Common myeloid progenitor, CD34-positive (primary cell): Measurements from ENCODE around the gene CHST6.
"Not testable (repeated sequence)": the region's sequence is repeated elsewhere in the genome, so short reads cannot be mapped to it uniquely, and the experiment has no call there.

Experiments used
- CTCF ChIA-PET: fragments of 350-600 bp; sonication (Branson Sonifier 250); formaldehyde crosslinking; loops from one replicate; lab custom pipeline; 2021; ENCODE audit warnings: antibody characterized with exemption; lab: Charles Lee
- POLR2A ChIA-PET: fragments of 350-600 bp; sonication (Branson Sonifier 250); formaldehyde crosslinking; loops from one replicate; lab custom pipeline; 2021; ENCODE audit warnings: antibody characterized with exemption; lab: Charles Lee
- DNase-seq, 3 donors: peaks; one replicate each; pipeline versions ENCODE4 v3.0.0 to v3.0.0-alpha.2; 2013
- H3K27ac ChIP-seq, 2 experiments: 1 replicate in 1 of 2; 2 replicates in 1 of 2; pipeline ENCODE4 v1.7.0; 2013; ENCODE audit warnings: inconsistent platforms in 2 of 2, low read length in 2 of 2, mild to moderate bottlenecking in 2 of 2, low read depth in 1 of 2, moderate library complexity in 1 of 2; ENCODE audit not compliant: severe bottlenecking in 2 of 2, insufficient read depth in 1 of 2, poor library complexity in 1 of 2
- H3K27me3 ChIP-seq, 5 experiments: replicated peaks in 2 of 5; 1 replicate in 3 of 5; 2 replicates in 2 of 5; pipeline versions ENCODE4 v1.6.1 to v1.7.0; 2013; ENCODE audit warnings: low read length in 4 of 5, mild to moderate bottlenecking in 2 of 5, moderate library complexity in 2 of 5, inconsistent platforms in 1 of 5; ENCODE audit not compliant: insufficient read depth in 5 of 5, control insufficient read depth in 4 of 5
- H3K36me3 ChIP-seq, 4 experiments: 1 replicate in 2 of 4; 2 replicates in 2 of 4; pipeline versions ENCODE4 v1.6.1 to v1.7.0; 2013; ENCODE audit warnings: low read length in 3 of 4, control low read depth in 1 of 4, mild to moderate bottlenecking in 1 of 4; ENCODE audit not compliant: control insufficient read depth in 4 of 4, insufficient read depth in 4 of 4
- H3K4me1 ChIP-seq, 4 experiments: 1 replicate in 3 of 4; 2 replicates in 1 of 4; pipeline versions ENCODE4 v1.6.1 to v1.7.1; 2013; ENCODE audit warnings: low read length in 3 of 4, mild to moderate bottlenecking in 3 of 4, control low read depth in 1 of 4, inconsistent platforms in 1 of 4, moderate library complexity in 1 of 4; ENCODE audit not compliant: control insufficient read depth in 4 of 4, insufficient read depth in 4 of 4; ENCODE audit errors: control extremely low read depth in 1 of 4
- H3K4me3 ChIP-seq, 7 experiments: 1 replicate in 4 of 7; 2 replicates in 3 of 7; pipeline versions ENCODE4 v1.5.1 to v1.7.0; 2013; ENCODE audit warnings: mild to moderate bottlenecking in 7 of 7, low read length in 6 of 7, moderate library complexity in 6 of 7, inconsistent platforms in 2 of 7, low read depth in 2 of 7, control low read depth in 1 of 7; ENCODE audit not compliant: insufficient read depth in 4 of 7, control insufficient read depth in 1 of 7; ENCODE audit errors: extremely low read depth in 1 of 7
- H3K9me3 ChIP-seq, 5 experiments: 1 replicate in 4 of 5; 2 replicates in 1 of 5; pipeline versions ENCODE4 v1.6.1 to v1.7.1; 2013; ENCODE audit warnings: low read length in 4 of 5, mild to moderate bottlenecking in 2 of 5, inconsistent platforms in 1 of 5, low read depth in 1 of 5, moderate library complexity in 1 of 5; ENCODE audit not compliant: control insufficient read depth in 4 of 5, insufficient read depth in 2 of 5; ENCODE audit errors: control extremely low read depth in 1 of 5
- WGBS: methylation state at CpG from one replicate; pipeline ENCODE4 v1.1.5; 2013; ENCODE audit not compliant: insufficient coverage; 5-methylcytosine and 5-hydroxymethylcytosine counted together

The CHST6 gene

DNA sequence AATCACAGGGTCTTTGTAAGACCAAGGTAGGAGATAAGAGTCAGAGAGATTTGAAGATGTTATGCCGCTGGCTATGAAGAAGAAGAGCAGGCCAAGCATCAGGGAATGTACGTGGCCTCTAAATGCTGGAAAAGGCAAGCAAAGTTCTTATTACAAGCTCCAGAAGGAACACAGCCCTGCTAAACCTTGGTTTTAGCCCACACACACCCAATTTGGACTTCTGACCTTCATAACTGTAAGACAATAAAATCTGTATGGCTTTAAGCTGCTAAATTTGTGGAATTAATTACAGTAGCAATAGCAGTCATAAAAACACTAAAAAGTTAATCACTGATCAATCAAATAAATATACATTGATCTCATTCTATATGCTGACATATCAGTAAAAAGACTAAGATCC, 36.8 kb downstream of the CHST6 start:
- ChIA-PET POLR2A (no interaction called here), CTCF (interaction anchor here (1.0 to 1.4 kb wide), 2 partner anchors 14 kb away, joined by 4 to 6 read pairs; no protein-coding TSS in a partner anchor)
- peaks cover 4 to 9% (median 7%) of the 10 kb centered on the region in 4 experiments for H3K4me1 ChIP-seq
- H3K4me3 ChIP-seq, result no peak overlapping the region
- peaks cover 0 to 9% (median 0%) of the 10 kb centered on the region in 4 experiments for H3K36me3 ChIP-seq
- WGBS, result 100% methylated on average over 1 of the region's 2 CpGs
- H3K27me3 ChIP-seq, result no peaks in the 10 kb centered on the region
- H3K9me3 ChIP-seq, result no peaks in the 10 kb centered on the region
- H3K27ac ChIP-seq, result no peak overlapping the region
- no peak for DNase-seq

DNA sequence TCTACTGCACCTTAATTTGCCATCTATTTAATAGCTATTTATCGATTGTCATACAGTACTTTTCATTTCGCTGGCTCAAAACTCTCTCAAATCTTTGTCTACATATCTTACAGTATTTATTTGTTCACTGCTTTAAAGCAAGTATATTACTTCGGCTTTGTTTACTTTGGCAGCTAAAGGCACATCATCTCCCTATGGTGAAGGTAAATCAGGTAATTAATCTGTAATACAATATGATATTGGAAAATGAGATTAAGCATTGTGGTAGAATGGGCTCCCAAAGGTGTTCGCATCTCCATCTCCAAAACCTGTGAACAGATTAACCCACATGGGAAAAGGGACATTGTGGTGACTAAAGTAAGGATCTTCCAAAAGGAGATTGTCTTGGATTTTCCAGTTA, 37.2 kb downstream of the CHST6 start:
- no peak overlapping the region for H3K4me3 ChIP-seq
- ChIA-PET POLR2A (no interaction called here), CTCF (interaction anchor here (1.0 to 1.6 kb wide), 3 partner anchors 9 to 14 kb away, joined by 4 to 9 read pairs (median 6); no protein-coding TSS in a partner anchor)
- no CpG with 5 or more reads among the region's 4 CpGs for WGBS
- no peak for DNase-seq
- no peaks in the 10 kb centered on the region for H3K9me3 ChIP-seq
- no peaks in the 10 kb centered on the region for H3K27me3 ChIP-seq
- H3K36me3 ChIP-seq, result peaks cover 0 to 9% (median 0%) of the 10 kb centered on the region in 4 experiments
- H3K4me1 ChIP-seq, result peaks cover 3 to 5% (median 5%) of the 10 kb centered on the region in 4 experiments
- no peak overlapping the region for H3K27ac ChIP-seq

DNA sequence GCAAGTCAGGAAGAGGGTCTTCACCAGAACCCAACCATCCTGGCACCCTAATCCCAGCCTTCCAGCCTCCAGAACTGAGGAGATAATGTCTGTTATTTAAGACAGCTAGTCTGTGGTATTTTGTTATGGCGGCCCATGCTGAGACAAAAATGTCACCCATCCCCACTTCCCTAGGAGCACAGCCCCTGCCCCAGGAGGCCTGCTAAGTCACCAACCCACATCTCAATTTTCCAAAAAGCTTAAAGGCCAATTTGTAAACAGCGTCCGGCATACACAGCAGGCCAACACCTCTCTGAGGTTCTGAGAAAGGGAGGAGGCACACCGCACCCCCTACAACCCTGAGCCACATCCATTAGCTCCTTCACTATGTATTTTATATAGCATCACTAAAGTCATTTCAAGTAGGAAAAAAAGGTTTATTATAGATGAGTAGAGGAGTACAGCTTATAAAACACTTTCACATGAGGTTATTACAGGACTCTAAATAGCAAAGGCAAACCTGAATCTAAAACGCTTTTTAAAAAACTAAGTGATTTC, 37.7 kb downstream of the CHST6 start:
- POLR2A ChIA-PET, result no interaction called here
- no peak for DNase-seq
- Histone ChIP-seq H3K27me3 (no peaks in the 10 kb centered on the region), H3K4me3 (no peak overlapping the region), H3K9me3 (no peaks in the 10 kb centered on the region), H3K36me3 (peaks cover 0 to 9% (median under 1%) of the 10 kb centered on the region in 4 experiments), H3K4me1 (peaks cover 0 to 2% (median under 1%) of the 10 kb centered on the region in 4 experiments), H3K27ac (no peak overlapping the region)
- CTCF ChIA-PET, result interaction anchor here (1.0 to 1.6 kb wide), 4 partner anchors 8 to 15 kb away, joined by 4 to 9 read pairs (median 5); no protein-coding TSS in a partner anchor
- WGBS, result 100% methylated on average over 2 of the region's 5 CpGs

DNA sequence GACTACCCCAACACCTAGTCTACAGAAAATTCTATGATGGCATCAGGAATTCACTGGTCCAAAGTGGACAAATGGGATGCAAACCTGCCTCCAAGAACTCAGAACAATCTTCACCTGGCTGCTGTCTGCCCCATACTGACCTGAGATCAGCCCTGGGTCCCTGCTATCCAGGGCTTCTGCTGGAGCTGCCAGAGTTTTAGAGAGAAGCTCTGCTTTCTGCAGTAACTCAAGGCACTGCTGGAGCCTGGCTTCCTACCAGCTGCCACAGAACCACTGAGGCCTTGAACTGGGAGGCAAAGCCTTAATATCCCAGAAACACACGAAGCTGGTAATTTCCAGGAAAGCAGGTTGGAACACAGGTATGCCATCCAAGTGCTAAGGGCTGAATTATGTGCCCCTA, 38.3 kb downstream of the CHST6 start:
- Histone ChIP-seq H3K27me3 (no peaks in the 10 kb centered on the region), H3K27ac (no peak overlapping the region), H3K9me3 (no peaks in the 10 kb centered on the region), H3K4me3 (no peak overlapping the region), H3K4me1 (peaks cover 0 to 2% (median 0%) of the 10 kb centered on the region in 4 experiments), H3K36me3 (peaks cover 0 to 9% (median under 1%) of the 10 kb centered on the region in 4 experiments)
- ChIA-PET POLR2A (no interaction called here), CTCF (interaction anchor here (1.0 to 1.6 kb wide), 3 partner anchors 8 to 12 kb away, joined by 4 to 9 read pairs (median 6); no protein-coding TSS in a partner anchor)
- no peak for DNase-seq
- 100% methylated on average over 1 of the region's 1 CpG for WGBS

DNA sequence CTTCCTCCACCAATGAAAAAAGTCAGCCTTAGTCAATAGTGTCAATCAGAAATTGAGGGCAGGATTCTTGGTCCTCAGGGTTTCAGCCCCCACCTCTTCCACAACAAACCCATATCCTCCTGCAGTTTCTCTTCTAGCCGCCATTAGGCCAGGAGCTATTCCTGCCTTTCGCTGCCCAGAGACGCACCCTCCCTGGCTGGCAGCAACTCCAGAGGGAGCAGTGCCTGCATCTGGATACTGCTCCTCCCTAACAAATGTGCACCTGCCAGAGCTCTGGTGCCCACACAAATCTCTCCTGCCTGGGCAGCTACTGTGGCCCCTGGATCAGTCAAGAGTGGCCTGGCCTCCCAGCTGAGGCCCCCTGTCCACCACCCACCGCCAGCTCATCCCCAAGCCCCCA, 38.8 kb downstream of the CHST6 start:
- WGBS, result 96% methylated on average over 4 of the region's 4 CpGs
- DNase-seq, H3K9me3 ChIP-seq, POLR2A ChIA-PET, H3K4me3 ChIP-seq, H3K27ac ChIP-seq, H3K27me3 ChIP-seq, H3K4me1 ChIP-seq: not testable (repeated sequence)
- CTCF ChIA-PET, result interaction anchor here (1.0 to 1.6 kb wide), 3 partner anchors 8 to 12 kb away, joined by 3 to 9 read pairs (median 4); no protein-coding TSS in a partner anchor
- H3K36me3 ChIP-seq, result peaks cover 0 to 11% (median 2%) of the 10 kb centered on the region in 4 experiments

DNA sequence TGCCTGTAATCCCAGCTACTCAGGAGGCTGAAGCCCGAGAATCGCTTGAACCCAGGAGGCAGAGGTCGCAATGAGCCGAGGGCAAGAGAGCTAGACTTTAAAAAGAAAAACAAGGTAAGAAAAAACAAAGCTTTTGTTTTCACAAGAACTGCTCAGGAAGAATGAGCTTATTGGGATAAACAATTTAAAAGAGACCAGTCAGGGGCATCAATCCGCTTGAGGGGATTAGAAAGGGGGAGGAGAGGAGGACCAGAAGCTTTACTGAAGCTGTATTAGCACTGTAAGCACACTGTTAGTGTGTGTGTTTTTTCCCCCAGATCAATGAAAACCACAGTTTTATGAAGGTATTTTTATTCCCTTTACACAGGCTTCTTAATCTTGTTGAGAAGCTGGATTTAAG, 39.6 kb downstream of the CHST6 start:
- no peaks in the 10 kb centered on the region for H3K27me3 ChIP-seq
- 98% methylated on average over 5 of the region's 5 CpGs for WGBS
- peaks cover 0 to 2% (median 0%) of the 10 kb centered on the region in 4 experiments for H3K4me1 ChIP-seq
- no peaks in the 10 kb centered on the region for H3K9me3 ChIP-seq
- H3K27ac ChIP-seq, result no peak overlapping the region
- H3K4me3 ChIP-seq, result no peak overlapping the region
- ChIA-PET CTCF (interaction anchor here (0.5 to 1.2 kb wide), 2 partner anchors 11 to 955 kb away, joined by 3 read pairs; no protein-coding TSS in a partner anchor), POLR2A (interaction anchor here (1.1 kb wide), 1 partner anchor 8 kb away, joined by 3 read pairs; no protein-coding TSS in a partner anchor)
- H3K36me3 ChIP-seq, result peaks cover 0 to 15% (median 5%) of the 10 kb centered on the region in 4 experiments
- DNase-seq, result no peak
